BJ (cell line): ENCODE data around the gene MAN1C1. TPM values are rescaled to one million over a fixed set of nuclear protein-coding genes. Genes with fewer than 3 reads are reported as not detected.

Experiments
- CTCF ChIA-PET: fragments of 350-600 bp; formaldehyde crosslinking; extraction: SDS; loops from one replicate; lab custom pipeline; 2021; ENCODE audit warnings: antibody characterized with exemption, inconsistent platforms; lab: Yijun Ruan, JAX
- POLR2A ChIA-PET: fragments of 300-600 bp; sonication (Branson Sonifier 250); formaldehyde crosslinking; extraction: SDS; loops from one replicate; lab custom pipeline; 2021; ENCODE audit warnings: antibody characterized with exemption; lab: Charles Lee
- DNase-seq: peaks from one replicate; pipeline ENCODE4 v3.0.0-alpha.2; 2011; ENCODE audit warnings: low read depth
- H3K27me3 ChIP-seq: 2 replicates; pipeline ENCODE4 v1.6.0; 2011; ENCODE audit warnings: low read length; ENCODE audit not compliant: control insufficient read depth, insufficient read depth
- H3K36me3 ChIP-seq: 2 replicates; pipeline ENCODE4 v1.5.1; 2011; ENCODE audit warnings: low read length; ENCODE audit not compliant: control insufficient read depth, insufficient read depth
- H3K4me3 ChIP-seq: 2 replicates; pipeline ENCODE4 v1.5.1; 2011; ENCODE audit warnings: low read depth, mild to moderate bottlenecking, control low read depth, low read length
- polyA plus RNA-seq: library from polyadenylated mRNA; depleted of rRNA; stranded (reverse); fragments of >200 nt; gene quantifications from 2 replicates; pipeline ENCODE4 v1.2.3, GENCODE V29; 2011
- TF ChIP-seq, protein P1 (sequence below): IDR thresholded peaks from 2 replicates; pipeline ENCODE4 v1.5.1; 2011; ENCODE audit warnings: low read depth, mild to moderate bottlenecking, control low read depth, inconsistent platforms, low read length, moderate library complexity; ENCODE audit not compliant: insufficient read depth

The MAN1C1 gene
- polyA plus RNA-seq, 1 experiment = 1.1 TPM

DNA sequence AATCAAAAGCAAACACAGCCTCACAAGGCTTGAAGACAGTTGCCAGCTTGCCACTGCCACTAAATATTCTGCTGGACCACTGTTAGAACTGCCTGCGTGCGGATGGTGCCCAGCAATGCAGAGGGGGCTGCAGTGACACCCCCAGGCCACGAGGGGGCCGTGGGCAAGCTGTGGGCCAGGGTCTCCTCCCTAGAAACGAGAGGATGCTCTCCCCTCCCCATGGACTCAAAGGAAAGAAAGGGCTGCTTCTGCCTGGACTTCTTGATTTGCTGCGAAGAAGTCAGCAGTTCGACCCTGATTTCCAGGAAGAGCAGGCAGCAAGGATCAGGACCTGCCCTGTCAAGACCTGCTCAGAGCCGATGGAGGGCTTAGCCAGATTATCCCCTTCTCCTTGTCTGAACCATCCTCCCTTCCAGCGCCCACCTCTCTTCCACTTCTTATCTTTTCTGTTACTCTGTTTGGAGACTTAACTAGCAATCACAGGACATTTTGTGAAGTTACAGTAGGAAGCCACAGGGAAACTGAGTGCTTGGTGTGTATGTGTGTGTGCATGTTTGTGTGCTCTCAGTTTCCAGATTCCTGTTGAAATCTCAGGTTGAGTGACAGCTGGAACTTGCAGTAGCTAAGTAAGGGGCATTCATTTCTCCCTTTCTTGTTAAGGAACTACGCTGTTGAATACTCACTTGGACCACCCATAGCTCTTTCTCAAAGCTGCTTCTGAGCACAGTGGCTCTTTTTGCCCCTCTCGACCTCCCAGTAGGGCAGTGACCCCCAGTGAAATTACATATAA is 2.7 kb downstream of the MAN1C1 start:
- peaks cover 40% of the 10 kb centered on the region for H3K27me3 ChIP-seq
- CTCF ChIA-PET = interaction anchor here (1.0 to 1.7 kb wide), 5 partner anchors 10 to 176 kb away, joined by 3 to 9 read pairs (median 5); no protein-coding TSS in a partner anchor

DNA sequence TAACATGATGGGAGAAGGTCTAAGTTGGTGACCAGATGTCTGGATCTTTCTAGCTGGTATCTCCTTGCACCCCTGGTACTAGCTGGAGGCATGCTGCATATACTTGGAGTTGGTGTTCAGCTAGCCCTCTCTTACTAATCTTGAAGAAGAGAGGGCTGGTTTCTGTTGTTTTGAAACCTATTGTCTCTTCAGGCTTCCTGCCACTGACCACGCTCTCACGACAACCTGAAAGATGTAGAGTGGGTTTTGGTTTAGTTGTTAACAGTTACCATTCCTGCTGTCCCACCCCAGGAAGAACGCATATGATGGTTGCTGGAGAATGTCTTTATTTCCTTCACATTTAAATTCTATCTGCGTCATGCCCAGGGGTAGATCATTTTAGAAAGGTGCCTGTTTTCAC is 3.6 kb downstream of the MAN1C1 start:
- Histone ChIP-seq H3K4me3 (no peak overlapping the region), H3K36me3 (no peaks in the 10 kb centered on the region), H3K27me3 (peaks cover 37% of the 10 kb centered on the region)
- ChIA-PET CTCF (no interaction called here), POLR2A (no interaction called here)
- no peak for DNase-seq
- TF ChIP-seq, protein P1, sequence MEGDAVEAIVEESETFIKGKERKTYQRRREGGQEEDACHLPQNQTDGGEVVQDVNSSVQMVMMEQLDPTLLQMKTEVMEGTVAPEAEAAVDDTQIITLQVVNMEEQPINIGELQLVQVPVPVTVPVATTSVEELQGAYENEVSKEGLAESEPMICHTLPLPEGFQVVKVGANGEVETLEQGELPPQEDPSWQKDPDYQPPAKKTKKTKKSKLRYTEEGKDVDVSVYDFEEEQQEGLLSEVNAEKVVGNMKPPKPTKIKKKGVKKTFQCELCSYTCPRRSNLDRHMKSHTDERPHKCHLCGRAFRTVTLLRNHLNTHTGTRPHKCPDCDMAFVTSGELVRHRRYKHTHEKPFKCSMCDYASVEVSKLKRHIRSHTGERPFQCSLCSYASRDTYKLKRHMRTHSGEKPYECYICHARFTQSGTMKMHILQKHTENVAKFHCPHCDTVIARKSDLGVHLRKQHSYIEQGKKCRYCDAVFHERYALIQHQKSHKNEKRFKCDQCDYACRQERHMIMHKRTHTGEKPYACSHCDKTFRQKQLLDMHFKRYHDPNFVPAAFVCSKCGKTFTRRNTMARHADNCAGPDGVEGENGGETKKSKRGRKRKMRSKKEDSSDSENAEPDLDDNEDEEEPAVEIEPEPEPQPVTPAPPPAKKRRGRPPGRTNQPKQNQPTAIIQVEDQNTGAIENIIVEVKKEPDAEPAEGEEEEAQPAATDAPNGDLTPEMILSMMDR = no peak

More for the DNA sequence above, 2.7 kb downstream of the MAN1C1 start:
- no peaks in the 10 kb centered on the region for H3K36me3 ChIP-seq
- H3K4me3 ChIP-seq = no peak overlapping the region
- no peak for DNase-seq
- POLR2A ChIA-PET = no interaction called here
- TF ChIP-seq, protein P1 = peak; percentile 71

DNA sequence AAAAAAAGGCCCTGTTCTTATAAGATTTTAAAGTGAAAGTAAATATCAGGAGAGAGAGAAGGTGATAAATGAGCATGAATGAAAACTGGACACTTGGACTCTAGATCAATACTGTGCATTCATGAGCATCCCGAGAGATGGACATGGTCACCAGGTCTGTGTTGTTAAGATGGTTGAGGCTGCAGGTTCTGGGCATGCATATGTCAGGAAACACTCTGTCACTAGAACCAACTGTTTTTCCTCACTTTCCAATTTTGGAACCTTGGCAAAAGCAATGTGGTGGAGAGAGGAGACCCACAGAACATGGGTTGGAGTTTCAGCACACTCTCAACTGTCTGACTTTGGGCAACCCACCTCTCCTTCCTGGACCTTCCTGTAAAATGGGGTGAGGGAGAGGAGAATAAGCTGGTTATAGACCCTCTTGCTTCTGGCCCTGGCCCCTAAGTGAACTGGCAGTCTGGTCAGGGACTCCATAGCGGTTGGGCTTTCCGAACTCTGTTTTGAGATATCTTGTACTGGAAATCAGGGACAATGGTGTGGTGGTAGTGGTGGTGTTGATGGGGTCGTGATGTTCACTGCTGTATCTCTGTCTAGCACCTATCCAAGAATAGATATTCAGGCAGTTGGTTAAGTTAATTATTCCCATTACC is 4.2 kb downstream of the MAN1C1 start:
- no peak for DNase-seq
- Histone ChIP-seq H3K27me3 (peaks cover 42% of the 10 kb centered on the region), H3K36me3 (no peaks in the 10 kb centered on the region), H3K4me3 (no peak overlapping the region)
- ChIA-PET CTCF (no interaction called here), POLR2A (no interaction called here)
- TF ChIP-seq, protein P1 = no peak

DNA sequence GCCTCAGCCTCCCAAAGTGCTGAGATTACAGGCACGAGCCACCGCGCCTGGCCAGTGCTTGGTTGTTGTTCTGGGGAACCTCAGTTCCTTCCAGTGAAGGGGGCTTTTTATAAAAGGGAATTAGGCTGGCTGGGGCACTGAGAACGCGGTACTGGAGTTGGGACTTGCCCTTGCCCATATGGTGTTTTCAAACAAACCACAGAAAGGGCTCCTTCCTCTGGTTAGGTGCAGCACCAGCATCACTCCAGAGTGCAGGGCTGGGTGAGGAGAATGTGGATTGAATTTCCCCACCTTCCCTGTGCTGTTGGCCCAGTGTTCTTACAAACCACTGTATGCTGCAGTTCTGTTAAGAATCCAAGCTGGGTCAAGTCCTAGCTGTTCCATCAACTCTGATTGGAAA is 5.3 kb downstream of the MAN1C1 start:
- Histone ChIP-seq H3K36me3 (no peaks in the 10 kb centered on the region), H3K27me3 (peaks cover 42% of the 10 kb centered on the region), H3K4me3 (no peak overlapping the region)
- ChIA-PET POLR2A (no interaction called here), CTCF (interaction anchor here (2.2 kb wide), 1 partner anchor 17 kb away, joined by 6 read pairs; no protein-coding TSS in a partner anchor)
- no peak for DNase-seq
- TF ChIP-seq, protein P1 = no peak

- ChIA-PET CTCF (interaction anchor here (0.6 to 2.2 kb wide), 2 partner anchors 14 to 17 kb away, joined by 3 to 6 read pairs; no protein-coding TSS in a partner anchor), POLR2A (no interaction called here)
- Histone ChIP-seq H3K4me3 (no peak overlapping the region), H3K36me3 (no peaks in the 10 kb centered on the region), H3K27me3 (peaks cover 42% of the 10 kb centered on the region)
- TF ChIP-seq, protein P1 = no peak
- no peak for DNase-seq
Measured at GRCh38 chr1:25622531-25622930, 5.9 kb downstream of the MAN1C1 start.
